GM18858 (cell line): Measurements from ENCODE around the gene GADD45G.

Experiments
- ATAC-seq: cut with Tn5 transposase; IDR thresholded peaks from one replicate; pipeline ENCODE4 v1.9.1; 2021; ENCODE audit not compliant: unreplicated experiment

Gene GADD45G

GRCh38 chr9:89629081-89629976 lies 24.5 kb downstream of the GADD45G start:
- no peak for ATAC-seq

GRCh38 chr9:89630508-89630907 lies 25.7 kb downstream of the GADD45G start:
- ATAC-seq = no peak

- no peak for ATAC-seq
Measured at GRCh38 chr9:89631384-89631783, 26.6 kb downstream of the GADD45G start.

GRCh38 chr9:89632192-89632733 lies 27.5 kb downstream of the GADD45G start:
- ATAC-seq = no peak

GRCh38 chr9:89632736-89633135 lies 27.9 kb downstream of the GADD45G start:
- ATAC-seq = no peak

- no peak for ATAC-seq
Measured at GRCh38 chr9:89633404-89633803, 28.6 kb downstream of the GADD45G start.

- ATAC-seq = no peak
Measured at GRCh38 chr9:89633920-89634319, 29.1 kb downstream of the GADD45G start.

- ATAC-seq = no peak
Measured at GRCh38 chr9:89634995-89635742, 30.4 kb downstream of the GADD45G start.

GRCh38 chr9:89635816-89636215 lies 31.0 kb downstream of the GADD45G start:
- no peak for ATAC-seq

GRCh38 chr9:89637787-89638186 lies 33.0 kb downstream of the GADD45G start:
- no peak for ATAC-seq

- ATAC-seq = no peak
Measured at GRCh38 chr9:89638359-89638758, 33.5 kb downstream of the GADD45G start.

GRCh38 chr9:89638893-89639292 lies 34.1 kb downstream of the GADD45G start:
- no peak for ATAC-seq

- ATAC-seq = no peak
Measured at GRCh38 chr9:89639367-89639795, 34.6 kb downstream of the GADD45G start.

- ATAC-seq = no peak
Measured at GRCh38 chr9:89639961-89640360, 35.1 kb downstream of the GADD45G start.

- ATAC-seq = no peak
Measured at GRCh38 chr9:89640361-89640760, 35.5 kb downstream of the GADD45G start.

GRCh38 chr9:89640801-89641200 lies 36.0 kb downstream of the GADD45G start:
- no peak for ATAC-seq

GRCh38 chr9:89641980-89642379 lies 37.2 kb downstream of the GADD45G start:
- no peak for ATAC-seq

- no peak for ATAC-seq
Measured at GRCh38 chr9:89642789-89643188, 38.0 kb downstream of the GADD45G start.

- ATAC-seq = no peak
Measured at GRCh38 chr9:89646189-89646939, 41.6 kb downstream of the GADD45G start.

GRCh38 chr9:89647366-89648128 lies 42.7 kb downstream of the GADD45G start:
- ATAC-seq = no peak
